AML-193 (cell line): ENCODE data around the gene FAM24B.
"Not testable (repeated sequence)": the region's sequence is repeated elsewhere in the genome, so short reads cannot be mapped to it uniquely, and the experiment has no call there.

Source experiments
- DNase-seq, 2 experiments: peaks; one replicate each; lab custom pipeline; 2025; lab: John Stamatoyannopoulos, UW

Gene FAM24B

GRCh38 chr10:122879339-122880273 lies at the start of gene FAM24B:
Gene FAM24B, minus strand, starts transcription at chr10:122879581. Its CDS starts 29,066 bp downstream, at chr10:122850515.
- peak; percentile 68 to 76 for DNase-seq

GRCh38 chr10:122915700-122916099 lies 36.3 kb upstream of the FAM24B start:
- DNase-seq = no peak

- DNase-seq = peak; percentile 18 to 21
Measured at GRCh38 chr10:122911889-122912484, 32.6 kb upstream of the FAM24B start.

GRCh38 chr10:122910310-122910709 lies 30.9 kb upstream of the FAM24B start, which contains the start of gene FAM24A:
Gene FAM24A, plus strand, starts transcription at chr10:122910610. Its CDS starts 1,025 bp downstream, at chr10:122911635.
- no peak for DNase-seq

- not testable (repeated sequence) for DNase-seq
Measured at GRCh38 chr10:122903861-122904260, 24.5 kb upstream of the FAM24B start.

- DNase-seq = no peak
Measured at GRCh38 chr10:122894261-122894944, 15.0 kb upstream of the FAM24B start.

GRCh38 chr10:122884166-122884565 lies 4.8 kb upstream of the FAM24B start:
- peak in 1 of 2 experiments; percentile 19 for DNase-seq

GRCh38 chr10:122882766-122883165 lies 3.4 kb upstream of the FAM24B start:
- no peak for DNase-seq

- DNase-seq = peak; percentile 9 to 34
Measured at GRCh38 chr10:122878799-122879338, 512 bp downstream of the FAM24B start.

- DNase-seq = no peak
Measured at GRCh38 chr10:122877264-122877663, 2.1 kb downstream of the FAM24B start.

GRCh38 chr10:122876467-122876855 lies 2.9 kb downstream of the FAM24B start:
- no peak for DNase-seq

GRCh38 chr10:122875843-122876466 lies 3.4 kb downstream of the FAM24B start:
- DNase-seq = no peak

- DNase-seq = not testable (repeated sequence)
Measured at GRCh38 chr10:122871947-122872346, 7.4 kb downstream of the FAM24B start.

- DNase-seq = not testable (repeated sequence)
Measured at GRCh38 chr10:122868768-122869167, 10.6 kb downstream of the FAM24B start.

- not testable (repeated sequence) for DNase-seq
Measured at GRCh38 chr10:122866757-122867482, 12.5 kb downstream of the FAM24B start.

GRCh38 chr10:122864901-122865300 lies 14.5 kb downstream of the FAM24B start:
- no peak for DNase-seq

GRCh38 chr10:122864194-122864592 lies 15.2 kb downstream of the FAM24B start:
- DNase-seq = no peak

GRCh38 chr10:122863216-122864193 lies 15.9 kb downstream of the FAM24B start:
- DNase-seq = no peak

- no peak for DNase-seq
Measured at GRCh38 chr10:122861711-122862161, 17.6 kb downstream of the FAM24B start.

- no peak for DNase-seq
Measured at GRCh38 chr10:122859527-122859926, 19.9 kb downstream of the FAM24B start.
